NCI-H1105 (cell line): ENCODE data around the gene ITIH6.
"Not testable (repeated sequence)": the region's sequence is repeated elsewhere in the genome, so short reads cannot be mapped to it uniquely, and the experiment has no call there.

ENCODE experiments used
- DNase-seq: peaks from one replicate; lab custom pipeline; 2025; lab: John Stamatoyannopoulos, UW

Gene ITIH6

GRCh38 chrX:54798137-54798536 is at the start of gene ITIH6:
Gene ITIH6, minus strand, starts transcription at chrX:54798255. Its CDS starts 45 bp downstream, at chrX:54798210.
- no peak for DNase-seq

- not testable (repeated sequence) for DNase-seq
These were observed 49.6 kb upstream of the ITIH6 start for GRCh38 chrX:54847700-54848099.

- no peak for DNase-seq
These were observed 45.0 kb upstream of the ITIH6 start for GRCh38 chrX:54843050-54843449.

- no peak for DNase-seq
These were observed 44.6 kb upstream of the ITIH6 start for GRCh38 chrX:54842607-54843006.

GRCh38 chrX:54841184-54841874 is 43.3 kb upstream of the ITIH6 start:
- DNase-seq = not testable (repeated sequence)

- DNase-seq = no peak
These were observed 40.5 kb upstream of the ITIH6 start for GRCh38 chrX:54838583-54838982.

GRCh38 chrX:54826598-54826997 is 28.5 kb upstream of the ITIH6 start:
- no peak for DNase-seq

- DNase-seq = no peak
These were observed 27.8 kb upstream of the ITIH6 start for GRCh38 chrX:54825716-54826438.

- no peak for DNase-seq
These were observed 26.7 kb upstream of the ITIH6 start for GRCh38 chrX:54824722-54825121.

GRCh38 chrX:54824195-54824594 is 26.1 kb upstream of the ITIH6 start:
- DNase-seq = no peak

- DNase-seq = no peak
These were observed 23.3 kb upstream of the ITIH6 start for GRCh38 chrX:54821310-54821709.

GRCh38 chrX:54820737-54821136 is 22.7 kb upstream of the ITIH6 start:
- no peak for DNase-seq

- DNase-seq = no peak
These were observed 21.1 kb upstream of the ITIH6 start for GRCh38 chrX:54819201-54819600.

GRCh38 chrX:54818221-54818620 is 20.2 kb upstream of the ITIH6 start:
- no peak for DNase-seq

GRCh38 chrX:54817220-54817820 is 19.3 kb upstream of the ITIH6 start:
- DNase-seq = no peak

- DNase-seq = no peak
These were observed 14.3 kb upstream of the ITIH6 start for GRCh38 chrX:54812306-54812705.

- no peak for DNase-seq
These were observed 13.3 kb upstream of the ITIH6 start for GRCh38 chrX:54811301-54811885.

- DNase-seq = no peak
These were observed 12.5 kb upstream of the ITIH6 start for GRCh38 chrX:54810532-54810931.

GRCh38 chrX:54808605-54809483 is 10.8 kb upstream of the ITIH6 start:
- peak; percentile 94 for DNase-seq

GRCh38 chrX:54808109-54808604 is 10.1 kb upstream of the ITIH6 start:
- peak; percentile 56 for DNase-seq

GRCh38 chrX:54807524-54808108 is 9.6 kb upstream of the ITIH6 start, which contains the start of gene MAGED2:
Gene MAGED2, plus strand, starts transcription at chrX:54807745. Its CDS starts 1,587 bp downstream, at chrX:54809332.
- DNase-seq = no peak
